Stimulated activated CD8-positive, alpha-beta memory T cell treated with anti-CD3 and anti-CD28 coated beads, Interleukin-12 subunit alpha, Interleukin-12 subunit beta, amount 100 ng/mL, for 24 hours (primary cell): ENCODE data around the gene SLC16A4.

Experiments used
- DNase-seq: peaks from one replicate; pipeline ENCODE4 v3.0.0-alpha.2; 2020; ENCODE audit errors: extremely low read depth

Gene SLC16A4

DNA sequence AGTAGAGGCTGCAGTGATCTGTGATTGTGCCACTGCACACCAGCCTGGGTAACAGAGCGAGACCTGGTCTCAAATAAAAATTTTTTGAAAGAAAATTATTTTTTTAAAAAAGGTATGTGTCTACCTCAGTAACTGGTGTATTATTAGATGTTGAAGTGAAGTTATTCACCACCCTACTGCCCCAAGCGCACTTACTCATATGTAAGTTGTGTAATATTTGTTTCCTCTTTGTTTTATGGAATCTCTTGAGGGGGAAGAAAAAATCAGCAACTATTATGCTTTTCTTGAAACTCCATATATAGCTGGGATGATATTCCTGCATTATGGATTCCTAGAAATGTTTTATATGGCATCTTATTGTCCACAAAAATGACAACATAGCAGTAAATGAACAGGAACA lies 30.4 kb downstream of the SLC16A4 start:
- DNase-seq, result no peak

DNA sequence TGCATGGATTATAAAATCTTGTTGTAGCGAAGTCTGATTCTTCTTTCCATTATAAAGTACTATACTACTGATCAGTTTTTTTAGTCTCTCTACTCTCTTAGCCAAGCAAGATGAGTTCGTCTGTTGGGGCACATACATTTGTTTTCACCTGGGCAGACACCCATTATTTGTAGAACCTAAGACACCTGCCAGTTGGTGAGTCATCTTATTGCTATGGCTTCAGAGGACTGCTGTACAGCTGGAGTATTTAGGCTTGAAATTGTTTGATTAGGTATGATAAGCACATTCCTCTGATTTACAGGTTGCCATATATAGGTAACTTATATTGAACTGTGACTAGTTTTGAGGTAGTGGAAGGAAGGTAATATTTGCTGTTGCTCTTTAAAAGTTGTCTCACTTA lies 34.4 kb downstream of the SLC16A4 start:
- DNase-seq, result no peak

DNA sequence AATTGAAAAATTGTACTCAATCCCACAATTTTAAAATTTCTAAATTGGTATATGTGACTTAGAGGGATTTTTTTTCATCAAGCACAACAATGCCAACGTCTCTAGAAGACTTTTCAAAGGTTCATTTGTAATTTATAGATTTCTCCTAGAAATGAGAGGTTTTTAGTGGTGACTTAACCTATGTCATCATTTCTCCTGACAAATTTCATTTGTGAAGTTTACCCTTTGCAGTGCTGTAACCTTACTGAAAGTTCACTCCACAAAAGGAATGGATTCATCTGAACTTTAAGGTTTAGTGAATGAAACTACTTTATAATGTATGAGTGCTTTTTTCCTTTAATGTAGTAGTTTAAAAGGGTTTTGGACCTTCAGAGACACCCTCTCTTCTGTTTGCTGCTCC lies 35.5 kb downstream of the SLC16A4 start:
- DNase-seq, result no peak

DNA sequence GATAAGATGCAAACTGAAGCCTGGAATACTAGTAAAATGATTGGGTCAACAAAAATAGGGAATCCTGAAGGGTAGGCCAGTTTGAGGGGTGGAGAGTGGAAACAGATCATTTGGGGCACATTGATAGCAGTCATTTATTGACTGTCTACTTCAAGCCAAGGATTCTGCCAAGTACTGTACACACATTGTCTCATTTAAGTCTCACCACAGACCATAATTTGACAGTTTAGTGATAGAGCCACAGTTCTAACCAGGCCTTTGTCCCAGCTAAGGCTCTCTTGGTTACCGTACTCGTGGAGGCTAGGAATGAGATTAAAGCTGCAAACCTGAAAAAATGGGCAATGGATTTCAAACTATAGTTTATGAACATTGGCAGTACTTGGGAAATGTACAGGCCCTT lies 40.5 kb downstream of the SLC16A4 start:
- DNase-seq, result no peak

DNA sequence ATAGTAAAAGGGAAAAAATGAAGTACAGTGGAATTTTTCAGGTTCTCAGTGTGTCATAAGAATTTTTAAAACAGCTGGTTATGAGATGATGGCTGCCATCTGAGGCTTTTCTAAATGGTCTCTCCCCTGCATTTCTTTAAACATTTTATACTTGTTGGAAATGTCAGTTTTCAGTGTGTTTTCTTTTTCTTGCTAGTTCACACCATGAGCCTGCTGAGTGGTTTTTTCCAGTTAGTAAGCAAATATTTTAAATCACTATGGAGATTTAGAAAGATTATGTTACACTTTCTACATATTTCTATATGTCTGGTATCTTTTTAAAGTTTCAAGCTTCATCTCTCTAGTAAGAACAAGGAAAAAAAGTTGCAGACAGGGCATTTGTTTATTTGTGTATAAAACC lies 42.1 kb downstream of the SLC16A4 start:
- DNase-seq, result no peak

DNA sequence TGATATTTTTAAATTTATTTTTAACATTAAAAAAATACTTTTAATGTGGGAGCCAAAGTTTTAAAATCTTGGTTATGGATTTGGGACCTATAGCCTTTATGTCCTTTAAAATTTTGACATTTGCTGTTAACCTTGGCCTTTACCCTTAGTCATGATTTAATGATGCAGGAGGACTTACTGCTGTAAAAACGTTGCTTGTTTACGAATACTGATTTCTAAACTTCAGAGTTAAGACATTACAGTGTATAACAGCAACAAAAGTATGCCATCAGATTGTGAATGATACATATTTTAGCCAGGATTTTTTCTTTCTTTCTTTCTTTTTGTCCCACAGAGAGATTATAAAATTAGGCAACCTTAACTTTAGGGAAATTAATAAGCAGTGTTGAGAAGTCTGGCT lies 42.8 kb downstream of the SLC16A4 start:
- DNase-seq, result no peak

DNA sequence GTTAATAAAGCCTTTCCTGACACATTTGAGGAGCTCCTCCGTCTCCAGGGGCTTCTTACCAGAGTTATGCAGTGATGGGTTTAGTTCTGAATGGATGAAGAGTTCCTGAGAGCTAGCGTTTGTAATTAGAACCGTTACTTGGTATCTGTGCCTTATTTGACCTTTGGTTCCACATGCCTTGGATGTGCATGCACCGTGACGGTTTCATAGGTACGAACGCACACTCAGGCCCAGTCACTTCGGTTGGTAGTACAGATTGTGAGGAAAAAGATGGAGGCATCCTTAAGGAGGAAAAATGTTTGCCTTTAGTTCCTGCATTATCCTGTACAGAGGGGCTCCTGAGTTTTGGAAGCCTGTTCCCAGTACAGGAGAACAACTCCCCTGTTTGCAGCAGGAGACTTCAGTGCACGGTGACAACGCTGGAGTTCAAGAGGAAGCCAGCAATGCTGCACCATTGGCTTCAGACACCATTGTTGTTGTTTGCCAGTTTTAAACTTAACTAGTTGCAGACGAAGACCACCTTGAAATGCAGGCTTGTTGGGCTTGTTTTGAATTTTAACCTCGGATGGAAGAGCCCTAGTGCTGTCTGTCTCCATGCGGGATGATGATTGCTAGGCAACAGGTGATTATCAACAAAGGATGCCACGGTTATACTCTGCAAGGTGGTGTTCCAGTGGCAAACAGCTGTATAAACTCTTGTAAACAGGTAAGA lies 43.5 kb downstream of the SLC16A4 start:
- no peak for DNase-seq

DNA sequence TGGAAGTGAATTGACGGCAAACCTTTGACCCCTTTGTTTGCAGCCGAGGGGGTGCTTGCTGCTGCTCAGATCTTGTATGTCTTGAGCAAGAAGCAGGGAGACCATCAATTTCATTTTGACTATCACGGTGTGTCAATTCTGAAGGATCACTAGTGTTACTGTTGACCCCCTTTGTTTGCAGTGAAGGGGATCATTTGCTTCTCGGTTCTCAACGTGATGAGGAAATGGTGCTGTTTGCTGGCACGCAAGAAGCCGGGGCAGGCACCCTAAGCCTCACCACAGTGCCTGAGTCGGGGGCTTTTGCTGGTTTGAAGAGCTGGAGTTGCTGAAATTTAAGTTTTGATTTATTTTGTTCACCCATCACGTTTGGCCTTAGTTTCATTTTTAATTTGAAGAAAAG lies 44.1 kb downstream of the SLC16A4 start:
- no peak for DNase-seq

DNA sequence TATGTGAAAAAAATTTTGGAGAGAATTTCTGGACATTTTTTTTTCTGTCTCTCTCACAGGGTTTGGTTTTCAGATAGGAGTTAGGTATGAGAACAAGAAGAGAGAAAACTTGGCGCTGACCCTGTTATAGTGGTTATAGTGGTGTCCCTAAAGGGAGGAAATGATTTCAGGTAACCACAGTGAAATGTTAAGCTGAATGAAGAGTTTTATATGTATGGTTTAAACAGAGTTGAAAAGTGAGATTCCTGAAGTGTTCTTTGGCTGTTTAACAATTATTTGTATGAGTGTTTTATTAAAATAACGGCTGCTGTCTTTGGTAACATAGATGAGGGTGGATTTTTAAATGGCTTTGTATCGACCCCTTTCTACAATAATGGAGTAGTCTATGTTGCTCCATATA lies 45.3 kb downstream of the SLC16A4 start:
- DNase-seq, result no peak

DNA sequence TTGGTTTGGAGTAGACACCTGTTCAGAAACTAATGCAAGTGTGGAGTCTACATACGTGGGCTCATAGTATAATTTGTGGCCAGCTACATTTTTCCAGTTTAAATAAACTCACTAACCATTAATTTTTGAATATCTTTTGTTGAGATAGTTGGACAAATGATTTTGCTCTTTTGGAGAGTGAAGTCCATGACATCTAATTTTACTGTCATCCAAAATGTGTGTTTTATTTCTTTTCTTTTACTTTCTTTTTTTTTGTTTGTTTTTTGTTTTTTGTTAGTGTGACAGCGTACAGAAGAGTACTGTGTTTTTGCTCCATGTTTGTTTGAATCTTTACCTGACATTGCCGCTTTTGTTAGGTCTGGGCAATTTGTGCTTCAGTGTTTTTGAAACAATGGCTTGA lies 46.7 kb downstream of the SLC16A4 start:
- no peak for DNase-seq

DNA sequence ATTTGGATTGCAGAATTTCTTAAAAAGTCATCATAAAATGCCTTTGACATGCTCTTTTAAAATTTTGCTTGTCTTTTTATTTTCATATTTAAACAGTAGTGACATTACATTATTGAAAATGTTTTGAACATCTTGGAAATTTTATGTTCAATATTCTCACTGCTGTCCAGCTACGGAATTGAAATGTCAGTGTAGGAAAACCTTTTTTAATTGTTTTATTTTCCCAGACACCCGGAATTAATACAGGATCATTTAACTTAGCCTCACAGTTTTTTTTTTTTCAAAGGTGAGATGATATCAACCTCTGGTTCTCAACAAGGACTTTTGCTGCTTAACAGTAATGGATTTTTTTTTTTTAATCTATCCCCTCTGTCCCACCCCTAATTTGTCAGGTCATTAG lies 47.6 kb downstream of the SLC16A4 start:
- no peak for DNase-seq

DNA sequence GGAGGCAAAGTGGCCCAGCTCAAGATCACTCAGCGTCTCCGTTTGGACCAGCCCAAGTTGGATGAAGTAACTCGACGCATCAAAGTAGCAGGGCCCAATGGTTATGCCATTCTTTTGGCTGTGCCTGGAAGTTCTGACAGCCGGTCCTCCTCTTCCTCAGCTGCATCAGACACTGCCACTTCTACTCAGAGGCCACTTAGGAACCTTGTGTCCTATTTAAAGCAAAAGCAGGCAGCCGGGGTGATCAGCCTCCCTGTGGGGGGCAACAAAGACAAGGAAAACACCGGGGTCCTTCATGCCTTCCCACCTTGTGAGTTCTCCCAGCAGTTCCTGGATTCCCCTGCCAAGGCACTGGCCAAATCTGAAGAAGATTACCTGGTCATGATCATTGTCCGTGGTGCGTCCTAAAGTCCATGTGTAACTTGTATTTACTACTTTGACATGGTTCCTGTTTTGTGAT lies 48.9 kb downstream of the SLC16A4 start:
- no peak for DNase-seq

DNA sequence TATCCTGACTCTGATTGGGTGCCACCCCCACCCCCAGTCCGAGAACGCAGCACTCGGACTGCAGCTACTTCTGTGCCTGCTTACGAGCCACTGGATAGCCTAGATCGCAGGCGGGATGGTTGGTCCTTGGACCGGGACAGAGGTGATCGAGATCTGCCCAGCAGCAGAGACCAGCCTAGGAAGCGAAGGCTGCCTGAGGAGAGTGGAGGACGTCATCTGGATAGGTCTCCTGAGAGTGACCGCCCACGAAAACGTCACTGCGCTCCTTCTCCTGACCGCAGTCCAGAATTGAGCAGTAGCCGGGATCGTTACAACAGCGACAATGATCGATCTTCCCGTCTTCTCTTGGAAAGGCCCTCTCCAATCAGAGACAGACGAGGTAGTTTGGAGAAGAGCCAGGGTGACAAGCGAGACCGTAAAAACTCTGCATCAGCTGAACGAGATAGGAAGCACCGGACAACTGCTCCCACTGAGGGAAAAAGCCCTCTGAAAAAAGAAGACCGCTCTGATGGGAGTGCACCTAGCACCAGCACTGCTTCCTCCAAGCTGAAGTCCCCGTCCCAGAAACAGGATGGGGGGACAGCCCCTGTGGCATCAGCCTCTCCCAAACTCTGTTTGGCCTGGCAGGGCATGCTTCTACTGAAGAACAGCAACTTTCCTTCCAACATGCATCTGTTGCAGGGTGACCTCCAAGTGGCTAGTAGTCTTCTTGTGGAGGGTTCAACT lies 49.5 kb downstream of the SLC16A4 start:
- DNase-seq, result no peak

DNA sequence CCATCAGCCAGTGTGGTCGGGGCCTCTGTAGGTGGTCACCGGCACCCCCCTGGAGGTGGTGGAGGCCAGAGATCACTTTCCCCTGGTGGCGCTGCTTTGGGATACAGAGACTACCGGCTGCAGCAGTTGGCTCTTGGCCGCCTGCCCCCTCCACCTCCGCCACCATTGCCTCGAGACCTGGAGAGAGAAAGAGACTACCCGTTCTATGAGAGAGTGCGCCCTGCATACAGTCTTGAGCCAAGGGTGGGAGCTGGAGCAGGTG lies 50.7 kb downstream of the SLC16A4 start:
- DNase-seq, result no peak

DNA sequence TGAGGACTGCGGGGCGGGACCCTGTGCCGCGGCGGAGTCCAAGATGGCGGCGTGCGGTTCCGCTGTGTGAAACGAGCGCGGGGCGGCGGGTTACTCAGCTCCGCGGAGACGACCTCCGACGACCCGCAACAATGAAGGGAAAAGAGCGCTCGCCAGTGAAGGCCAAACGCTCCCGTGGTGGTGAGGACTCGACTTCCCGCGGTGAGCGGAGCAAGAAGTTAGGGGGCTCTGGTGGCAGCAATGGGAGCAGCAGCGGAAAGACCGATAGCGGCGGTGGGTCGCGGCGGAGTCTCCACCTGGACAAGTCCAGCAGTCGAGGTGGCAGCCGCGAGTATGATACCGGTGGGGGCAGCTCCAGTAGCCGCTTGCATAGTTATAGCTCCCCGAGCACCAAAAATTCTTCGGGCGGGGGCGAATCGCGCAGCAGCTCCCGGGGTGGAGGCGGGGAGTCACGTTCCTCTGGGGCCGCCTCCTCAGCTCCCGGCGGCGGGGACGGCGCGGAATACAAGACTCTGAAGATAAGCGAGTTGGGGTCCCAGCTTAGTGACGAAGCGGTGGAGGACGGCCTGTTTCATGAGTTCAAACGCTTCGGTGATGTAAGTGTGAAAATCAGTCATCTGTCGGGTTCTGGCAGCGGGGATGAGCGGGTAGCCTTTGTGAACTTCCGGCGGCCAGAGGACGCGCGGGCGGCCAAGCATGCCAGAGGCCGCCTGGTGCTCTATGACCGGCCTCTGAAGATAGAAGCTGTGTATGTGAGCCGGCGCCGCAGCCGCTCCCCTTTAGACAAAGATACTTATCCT lies 51.2 kb downstream of the SLC16A4 start:
- DNase-seq, result peak; percentile 30

DNA sequence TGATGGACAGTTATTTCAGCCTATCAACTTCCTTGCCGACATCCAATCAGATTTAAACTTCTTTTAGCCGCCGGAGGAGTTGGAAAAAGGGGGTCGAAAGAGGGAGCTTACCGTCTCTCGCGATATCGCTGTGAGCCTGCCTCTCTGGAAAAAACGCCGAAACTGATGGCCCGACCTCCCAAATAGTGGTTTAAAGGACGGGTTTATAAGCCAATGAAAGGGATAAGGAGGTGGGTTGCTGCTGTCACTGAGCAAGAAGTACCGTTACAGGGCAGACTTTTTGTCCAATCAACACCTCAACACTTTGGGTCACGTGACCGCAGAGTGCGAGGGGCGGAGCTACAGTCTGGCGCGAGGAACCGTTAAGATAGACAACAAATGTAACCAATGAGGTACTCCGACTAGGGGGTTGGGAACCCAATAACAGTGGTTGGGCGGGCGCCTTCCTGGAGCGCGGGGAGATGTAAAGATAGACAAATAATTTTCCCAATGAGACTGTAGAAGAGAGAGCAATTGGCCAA lies 51.9 kb downstream of the SLC16A4 start, which contains the start of gene RBM15:
Gene RBM15, plus strand, starts transcription at position 492 of the 521 bp plus-strand sequence. Its CDS starts 29 bp downstream, at position 521.
- DNase-seq, result peak; percentile 92

DNA sequence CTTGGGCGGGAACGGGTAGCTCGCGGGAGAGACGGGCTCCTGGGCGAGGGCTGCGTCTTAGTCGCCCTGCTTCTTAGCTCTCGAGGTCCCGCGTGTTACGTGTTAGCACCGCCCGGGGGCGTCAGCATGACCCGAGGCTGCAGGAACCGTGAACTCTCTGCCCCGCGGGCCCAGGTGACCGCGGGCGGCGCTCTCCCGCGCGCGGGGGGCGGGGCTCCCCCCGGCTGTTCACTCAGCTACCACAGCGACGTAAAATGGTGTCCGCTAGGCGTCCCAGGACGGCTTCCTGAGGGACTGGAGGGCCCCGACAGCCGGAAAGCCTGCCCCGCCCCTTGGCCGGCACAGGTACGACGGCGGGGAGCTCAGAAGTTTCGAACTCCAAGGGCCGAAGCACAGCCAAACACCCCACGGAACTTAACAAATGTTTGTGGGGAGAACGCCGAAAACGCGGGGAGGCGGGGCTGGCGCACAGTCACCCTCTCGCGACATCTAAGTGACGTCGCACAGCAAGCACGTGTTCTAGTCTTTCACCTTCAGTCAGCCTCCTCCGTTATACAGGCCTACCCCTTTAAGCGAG lies 52.4 kb downstream of the SLC16A4 start:
- peak; percentile 87 for DNase-seq

DNA sequence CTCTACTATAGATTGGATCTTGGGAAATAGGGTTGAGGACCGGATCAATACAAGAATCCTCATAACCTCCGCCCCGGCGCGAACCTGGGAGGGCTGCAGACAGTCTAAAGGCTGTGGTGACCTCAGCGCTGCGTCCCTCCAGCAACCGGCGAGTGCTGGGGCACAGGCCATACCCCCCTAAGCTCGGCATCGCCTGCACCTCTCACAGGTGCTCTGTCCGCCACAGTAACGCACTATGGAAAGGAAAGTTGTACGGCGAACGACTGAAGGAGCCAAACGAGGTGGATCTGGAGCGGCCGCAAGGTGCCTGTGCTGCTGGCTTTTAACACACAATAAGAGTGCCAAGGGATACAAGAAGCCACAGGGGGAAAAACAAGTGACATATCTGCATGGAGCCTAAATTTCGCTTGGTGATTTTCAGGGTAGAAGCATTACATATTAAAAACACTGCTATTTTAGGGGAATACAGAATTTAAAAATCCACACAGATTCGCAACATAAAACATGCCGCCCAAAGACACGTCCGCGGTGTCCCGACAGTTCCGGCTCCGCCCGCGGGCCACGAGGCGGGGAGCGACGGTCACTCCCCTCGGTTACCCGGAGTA lies 53.0 kb downstream of the SLC16A4 start:
- DNase-seq, result no peak

DNA sequence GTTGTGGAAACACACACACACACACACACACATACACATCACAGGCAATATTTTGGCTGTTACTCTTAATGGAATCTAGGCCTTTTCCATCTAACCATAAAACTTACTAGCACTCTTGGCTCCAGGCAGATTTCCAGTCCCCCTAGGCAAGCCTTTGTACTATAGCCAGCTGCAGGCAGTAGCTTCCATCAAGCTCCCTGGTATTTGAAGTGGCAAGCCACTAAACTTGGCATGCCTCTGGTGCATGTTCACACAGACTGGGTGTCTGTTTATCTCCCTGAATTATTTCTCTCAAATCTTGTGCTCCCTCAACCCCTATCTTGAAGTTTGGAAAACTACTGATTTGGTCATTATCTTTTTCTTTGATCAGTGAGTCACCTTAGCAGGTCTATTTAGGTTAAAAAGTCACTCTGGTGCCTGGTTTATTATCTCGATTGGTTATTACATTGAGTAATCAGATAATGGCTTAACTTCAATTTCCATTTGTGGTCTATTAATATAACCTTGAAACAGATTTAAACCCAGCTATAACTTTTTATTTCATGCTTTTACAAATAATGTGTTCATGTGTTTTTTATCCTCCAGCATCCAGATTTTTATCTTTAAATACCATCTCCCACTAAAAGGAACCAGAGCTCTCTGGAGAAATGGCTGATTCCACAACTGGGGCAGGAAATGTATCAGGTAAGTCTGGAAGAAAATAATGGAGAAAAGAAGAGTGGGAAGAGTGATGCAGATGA lies 54.4 kb downstream of the SLC16A4 start:
- DNase-seq, result no peak

DNA sequence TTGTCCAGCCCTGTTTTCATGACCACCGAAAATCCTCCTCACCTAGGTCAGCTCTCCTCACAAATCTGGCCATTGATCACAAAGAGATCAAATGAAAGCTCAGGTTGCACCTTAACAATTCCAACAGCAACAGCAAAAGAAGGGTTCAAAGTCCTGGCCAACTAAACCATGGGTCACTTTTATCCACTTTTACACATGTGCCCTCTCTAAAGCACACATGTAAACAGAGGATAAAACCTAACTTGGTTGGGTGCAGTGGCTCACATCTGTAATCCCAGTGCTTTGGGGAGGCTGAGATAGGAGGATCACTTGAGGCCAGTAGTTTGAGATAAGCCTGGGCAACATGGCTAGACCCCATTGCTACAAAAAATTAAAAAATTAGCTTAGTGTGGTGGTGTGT lies 55.6 kb downstream of the SLC16A4 start:
- DNase-seq, result no peak

DNA sequence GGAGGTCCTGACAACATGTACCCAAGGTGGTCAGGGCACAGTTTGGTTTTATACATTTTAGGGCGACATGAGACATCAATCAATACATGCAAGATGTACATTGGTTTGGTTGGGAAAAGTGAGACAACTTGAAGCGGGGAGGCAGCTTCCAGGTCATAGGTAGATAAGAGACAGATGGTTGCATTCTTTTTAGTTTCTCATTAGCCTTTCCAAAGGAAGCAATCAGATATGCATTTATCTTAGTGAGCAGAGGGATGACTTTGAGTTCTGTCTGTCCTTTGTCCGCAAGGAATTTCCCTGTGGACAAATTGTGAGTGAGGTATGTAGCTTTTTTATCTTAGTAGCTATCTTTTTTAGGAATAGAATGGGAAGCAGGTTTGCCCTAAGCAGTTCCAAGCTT lies 62.1 kb downstream of the SLC16A4 start:
- no peak for DNase-seq
